AG04450 (cell line): ENCODE results near the gene MMAB. TPM values are rescaled to one million over a fixed set of nuclear protein-coding genes. Genes with fewer than 3 reads are reported as not detected.

Experiments used
- CTCF ChIA-PET: fragments of 300-600, 350-600 bp; formaldehyde crosslinking; extraction: SDS; loops from one replicate; lab custom pipeline; 2022; ENCODE audit warnings: antibody characterized with exemption, inconsistent platforms; lab: Charles Lee
- POLR2A ChIA-PET: fragments of 350-600 bp; formaldehyde crosslinking; extraction: SDS; loops from one replicate; lab custom pipeline; 2021; ENCODE audit warnings: antibody characterized with exemption, inconsistent platforms; lab: Yijun Ruan, JAX
- DNase-seq: peaks from one replicate; pipeline ENCODE4 v3.0.0-alpha.2; 2011; ENCODE audit warnings: low read depth, low spot score
- H3K27ac ChIP-seq: one replicate; pipeline ENCODE4 v1.5.1; 2012; ENCODE audit warnings: low read depth, low read length, control low read depth
- H3K27me3 ChIP-seq: one replicate; pipeline ENCODE4 v1.6.0; 2012; ENCODE audit warnings: low read length; ENCODE audit not compliant: control insufficient read depth, insufficient read depth
- H3K4me3 ChIP-seq: 2 replicates; pipeline ENCODE4 v1.5.1; 2011; ENCODE audit warnings: mild to moderate bottlenecking, low read depth, low read length, control low read depth
- H3K9me3 ChIP-seq: 2 replicates; pipeline ENCODE4 v1.5.1; 2012; ENCODE audit warnings: low read length; ENCODE audit not compliant: control insufficient read depth, insufficient read depth
- polyA plus RNA-seq: library from polyadenylated mRNA; depleted of rRNA; stranded (reverse); fragments of >200 nt; gene quantifications from 2 replicates; pipeline ENCODE4 v1.2.3, GENCODE V29; 2011
- TF ChIP-seq, protein P1 (sequence below): IDR thresholded peaks from 2 replicates; pipeline ENCODE4 v1.5.1; 2011; ENCODE audit warnings: low read depth, low read length, control low read depth, inconsistent platforms

Gene MMAB
- polyA plus RNA-seq, 1 experiment = 13.0 TPM

GRCh38 chr12:109557805-109558204, 15.5 kb downstream of the MMAB start:
- POLR2A ChIA-PET = no interaction called here
- CTCF ChIA-PET = no interaction called here
- DNase-seq = no peak

GRCh38 chr12:109557200-109557599, 16.1 kb downstream of the MMAB start:
- Histone ChIP-seq H3K9me3 (peaks cover 3% of the 10 kb centered on the region; the same call in 1 of the 2 replicates), H3K27ac (no peak overlapping the region), H3K4me3 (no peak overlapping the region), H3K27me3 (peaks cover 18% of the 10 kb centered on the region)
- DNase-seq = no peak
- POLR2A ChIA-PET = no interaction called here
- CTCF ChIA-PET = interaction anchor here (1.0 kb wide), 1 partner anchor 38 kb away, joined by 4 read pairs; no protein-coding TSS in a partner anchor
- TF ChIP-seq, protein P1, sequence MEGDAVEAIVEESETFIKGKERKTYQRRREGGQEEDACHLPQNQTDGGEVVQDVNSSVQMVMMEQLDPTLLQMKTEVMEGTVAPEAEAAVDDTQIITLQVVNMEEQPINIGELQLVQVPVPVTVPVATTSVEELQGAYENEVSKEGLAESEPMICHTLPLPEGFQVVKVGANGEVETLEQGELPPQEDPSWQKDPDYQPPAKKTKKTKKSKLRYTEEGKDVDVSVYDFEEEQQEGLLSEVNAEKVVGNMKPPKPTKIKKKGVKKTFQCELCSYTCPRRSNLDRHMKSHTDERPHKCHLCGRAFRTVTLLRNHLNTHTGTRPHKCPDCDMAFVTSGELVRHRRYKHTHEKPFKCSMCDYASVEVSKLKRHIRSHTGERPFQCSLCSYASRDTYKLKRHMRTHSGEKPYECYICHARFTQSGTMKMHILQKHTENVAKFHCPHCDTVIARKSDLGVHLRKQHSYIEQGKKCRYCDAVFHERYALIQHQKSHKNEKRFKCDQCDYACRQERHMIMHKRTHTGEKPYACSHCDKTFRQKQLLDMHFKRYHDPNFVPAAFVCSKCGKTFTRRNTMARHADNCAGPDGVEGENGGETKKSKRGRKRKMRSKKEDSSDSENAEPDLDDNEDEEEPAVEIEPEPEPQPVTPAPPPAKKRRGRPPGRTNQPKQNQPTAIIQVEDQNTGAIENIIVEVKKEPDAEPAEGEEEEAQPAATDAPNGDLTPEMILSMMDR = no peak

More at GRCh38 chr12:109557805-109558204, 15.5 kb downstream of the MMAB start:
- no peak overlapping the region for H3K4me3 ChIP-seq
- TF ChIP-seq, protein P1 = no peak
- H3K9me3 ChIP-seq = peaks cover 3% of the 10 kb centered on the region; the same call in 1 of the 2 replicates
- H3K27ac ChIP-seq = no peak overlapping the region
- peaks cover 18% of the 10 kb centered on the region for H3K27me3 ChIP-seq

DNA sequence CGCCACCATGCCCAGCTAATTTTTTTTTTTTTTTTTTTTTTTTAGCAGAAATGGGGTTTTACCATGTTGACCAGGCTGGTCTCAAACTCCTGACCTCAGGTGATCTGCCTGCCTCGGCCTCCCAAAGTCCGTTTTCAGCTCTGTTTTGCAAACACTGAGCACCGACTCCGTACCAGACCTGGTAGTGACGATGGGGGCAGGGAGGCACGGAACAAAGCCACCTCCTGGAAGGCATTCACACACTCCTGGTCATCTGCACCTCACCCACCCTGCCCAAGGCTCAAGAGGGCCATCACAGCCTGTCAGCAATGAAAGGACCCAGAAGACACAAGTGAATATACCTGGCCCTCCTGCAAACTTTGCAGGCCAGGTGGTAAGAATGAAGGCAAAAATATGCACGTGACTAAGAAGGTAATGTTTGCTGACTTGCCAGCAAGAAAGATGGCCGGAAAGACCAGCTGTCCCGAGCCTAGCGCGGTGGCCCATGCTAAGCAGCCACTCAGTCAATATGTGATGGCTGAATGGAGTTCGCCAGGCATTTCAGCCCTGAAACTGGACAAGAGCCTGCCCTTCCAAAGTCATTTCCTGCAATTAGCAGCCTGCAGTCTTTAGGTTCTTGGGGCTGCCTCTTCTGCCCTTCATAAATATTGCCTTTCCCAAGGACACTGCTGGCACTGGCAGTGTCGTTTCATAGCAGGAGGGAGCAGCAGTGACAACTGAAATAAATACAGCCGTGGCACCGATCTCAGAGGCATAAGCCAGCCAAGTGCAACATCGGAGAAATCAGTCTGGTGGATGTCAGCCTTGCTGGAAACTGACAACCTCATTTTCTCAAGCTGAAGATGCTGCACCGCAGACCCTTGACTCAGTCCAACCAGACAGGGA, 17.6 kb downstream of the MMAB start:
- peaks cover 24% of the 10 kb centered on the region for H3K27me3 ChIP-seq
- TF ChIP-seq, protein P1 = no peak
- no peak for DNase-seq
- CTCF ChIA-PET = interaction anchor here (0.6 to 1.3 kb wide), 4 partner anchors 37 to 290 kb away, joined by 3 to 5 read pairs (median 4); no protein-coding TSS in a partner anchor
- POLR2A ChIA-PET = interaction anchor here (0.7 kb wide), 1 partner anchor 31 kb away, joined by 9 read pairs; no protein-coding TSS in a partner anchor
- H3K9me3 ChIP-seq = no peaks in the 10 kb centered on the region
- H3K4me3 ChIP-seq = no peak overlapping the region
- H3K27ac ChIP-seq = no peak overlapping the region

DNA sequence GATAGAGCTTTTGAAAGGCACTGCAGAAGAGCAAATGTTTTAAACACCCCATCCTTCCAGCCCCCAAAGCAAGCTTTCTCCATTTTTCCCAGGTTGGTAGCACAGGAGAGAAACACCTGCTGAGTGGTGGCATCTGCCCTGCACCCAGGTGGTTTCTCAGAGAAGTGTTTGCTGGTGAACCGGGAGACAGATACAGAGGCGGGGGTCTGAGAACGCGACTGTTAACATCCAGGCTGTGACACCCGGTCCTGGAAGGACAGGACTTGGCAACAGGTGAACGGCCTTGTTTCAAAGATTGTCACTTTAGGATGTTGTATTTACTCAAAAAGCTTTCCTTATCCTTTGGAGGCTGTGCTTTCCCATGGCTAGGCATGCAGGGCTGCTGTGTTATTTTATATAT, 18.5 kb downstream of the MMAB start:
- POLR2A ChIA-PET = interaction anchor here (0.6 to 0.7 kb wide), 2 partner anchors 15 to 32 kb away, joined by 9 read pairs; no protein-coding TSS in a partner anchor
- H3K4me3 ChIP-seq = no peak overlapping the region
- no peak overlapping the region for H3K27ac ChIP-seq
- H3K27me3 ChIP-seq = peaks cover 33% of the 10 kb centered on the region
- TF ChIP-seq, protein P1 = no peak
- CTCF ChIA-PET = interaction anchor here (0.6 kb wide), 1 partner anchor 40 kb away, joined by 5 read pairs; no protein-coding TSS in a partner anchor
- no peak for DNase-seq
- H3K9me3 ChIP-seq = no peaks in the 10 kb centered on the region

GRCh38 chr12:109553906-109554500, 19.3 kb downstream of the MMAB start:
- TF ChIP-seq, protein P1 = no peak
- H3K9me3 ChIP-seq = no peaks in the 10 kb centered on the region
- no peak overlapping the region for H3K27ac ChIP-seq
- POLR2A ChIA-PET = no interaction called here
- CTCF ChIA-PET = no interaction called here
- peaks cover 37% of the 10 kb centered on the region for H3K27me3 ChIP-seq
- DNase-seq = no peak
- H3K4me3 ChIP-seq = no peak overlapping the region
